ENCODE results near the gene RASSF8. TPM values are rescaled to one million over a fixed set of nuclear protein-coding genes. Genes with fewer than 3 reads are reported as not detected.

The RASSF8 gene
- total RNA-seq, 2 experiments from 2014 or later, result 0.65 to 1.2 TPM

Other genes starting within 250 kb of the RASSF8 start
- not detected for gene BHLHE41, start 166.4 kb downstream of the RASSF8 start, total RNA-seq
- gene SSPN, start 236.9 kb downstream of the RASSF8 start, total RNA-seq, result not detected